ENCODE data around the gene PADI4. TPM values are rescaled to one million over a fixed set of nuclear protein-coding genes. Genes with fewer than 3 reads are reported as not detected.

Gene PADI4
- total and polyA plus RNA-seq, 2 of the 4 experiments (the other 2 are of a cell fraction) = not detected

- no peak for TF ChIP-seq CHD1 (IDR thresholded peaks at IDR 0.05; ENCODE audit: low read depth, low read length)
Observed at GRCh38 chr1:17346046-17346789, 38.2 kb downstream of the PADI4 start (continued).

- Histone ChIP-seq H3K9me3 (ENCODE audit: control insufficient read depth, insufficient read depth, low read length) (no peaks in the 10 kb centered on the region), H3K4me2 (ENCODE audit: low read depth, low read length) (no peak overlapping the region), H3K36me3 (ENCODE audit: control insufficient read depth, insufficient read depth, low read length) (no peaks in the 10 kb centered on the region), H2AK9ac (replicated peaks; ENCODE audit: low read depth, low read length, poor library complexity) (no peak overlapping the region), H3K79me1 (ENCODE audit: low read depth in 1 of 2, low read length in 2 of 2) (no peaks in the 10 kb centered on the region), H2BK5ac (ENCODE audit: low read depth, low read length, poor library complexity, severe bottlenecking) (no peak overlapping the region), H3K9ac (ENCODE audit: low read depth, low read length) (no peak overlapping the region), H3K23ac (ENCODE audit: low read depth, low read length) (no peak overlapping the region), H3K4ac (ENCODE audit: low read depth, low read length) (no peak overlapping the region), H2BK20ac (ENCODE audit: low read depth, low read length) (no peak overlapping the region), H3K56ac (ENCODE audit: extremely low read depth, insufficient read depth, low read length) (no peak overlapping the region), H3K18ac (ENCODE audit: low read depth, low read length) (no peak overlapping the region), H2BK15ac (ENCODE audit: low read depth, low read length) (no peak overlapping the region), H3K9me1 (ENCODE audit: insufficient read depth, low read length) (no peaks in the 10 kb centered on the region; the same call in 1 of the 2 replicates), H2BK120ac (ENCODE audit: low read depth, low read length) (no peak overlapping the region), H3K27ac (ENCODE audit: insufficient read depth, low read length) (no peak overlapping the region), H4K91ac (ENCODE audit: insufficient read depth, low read depth, low read length) (no peak overlapping the region), H3K14ac (replicated peaks; ENCODE audit: low read depth, low read length) (no peak overlapping the region), H2AK5ac (ENCODE audit: low read depth, low read length) (no peak overlapping the region), H3K4me3 (ENCODE audit: insufficient read depth, low read depth, low read length) (no peak overlapping the region), H3K4me1 (ENCODE audit: control insufficient read depth, insufficient read depth, low read length) (no peaks in the 10 kb centered on the region), H3K27me3 (ENCODE audit: control insufficient read depth, insufficient read depth, low read length) (peaks cover 12% of the 10 kb centered on the region; the same call in 1 of the 2 replicates), H4K8ac (ENCODE audit: low read depth in 2 of 2, low read length in 2 of 2) (no peak overlapping the region), H2AFZ (replicated peaks; ENCODE audit: low read length, poor library complexity) (peak overlapping the region; percentile 40), H4K5ac (ENCODE audit: low read depth, low read length) (no peak overlapping the region), H4K20me1 (ENCODE audit: insufficient read depth, low read length) (no peaks in the 10 kb centered on the region; the same call in 1 of the 2 replicates)
- dilution Hi-C loops (cut with HindIII; ENCODE audit: low sequenced_read_pairs, unreplicated experiment) (no loop called here), intact Hi-C loops (cut with micrococcal nuclease) (no loop called here), in situ Hi-C loops (cut with MboI; ENCODE audit: low sequenced_read_pairs) (no loop called here)
- POLR2A ChIA-PET (ENCODE audit: unreplicated experiment) = interaction anchor here (0.5 kb wide), 1 partner anchor 1256 kb away, joined by 3 read pairs; no protein-coding TSS in a partner anchor
- no CpG with 5 or more reads among the region's 19 CpGs for WGBS, 2 experiments (ENCODE audit: extremely low coverage in 2 of 2, insufficient read length in 1 of 2)
- DNase-seq (peak; percentile 62), ATAC-seq (ENCODE audit: low read depth) (no peak)
- no TSS peak for BruUV-seq (replicated peaks)
- TF ChIP-seq MAFK (IDR thresholded peaks at IDR 0.05; ENCODE audit: low read depth, low read length) = peak; percentile 90
- TF ChIP-seq NFE2L2 (IDR thresholded peaks at IDR 0.05; ENCODE audit: low read depth, low read length) = peak; percentile 91
- no peak for TF ChIP-seq ELK1 (IDR thresholded peaks at IDR 0.05; ENCODE audit: borderline replicate concordance, low read depth, low read length)
- TF ChIP-seq CHD1 (IDR thresholded peaks at IDR 0.05; ENCODE audit: low read depth, low read length) = no peak
- TF ChIP-seq USF2 (IDR thresholded peaks at IDR 0.05; ENCODE audit: low read depth, low read length) = no peak
- CTCF ChIA-PET = no interaction called here
Observed at GRCh38 chr1:17347769-17348592, 40.0 kb downstream of the PADI4 start.

All from IMR-90 (cell line).